ENCODE measurements around the gene GLP2R.

The GLP2R gene

DNA sequence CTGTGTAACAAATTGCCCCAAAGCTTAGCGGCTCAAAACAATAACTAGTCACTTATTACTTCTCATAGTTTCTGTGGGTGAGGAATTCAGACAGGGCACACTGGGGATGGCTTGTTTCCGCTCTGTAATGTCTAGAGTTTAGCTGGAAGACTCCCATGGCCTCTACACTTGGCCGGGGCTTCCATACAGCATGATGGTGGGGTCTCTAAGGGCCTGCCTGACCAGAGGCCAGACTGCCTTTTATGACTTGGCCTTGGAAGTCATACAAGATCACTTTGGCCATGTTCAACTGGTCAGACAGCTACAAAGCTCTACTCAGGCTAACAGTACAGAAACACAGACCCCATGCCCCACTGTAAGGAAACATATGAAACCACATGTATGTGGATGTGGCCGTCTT, 8.2 kb downstream of the GLP2R start:
- H3K4me3 ChIP-seq (ENCODE audit: low read length), result no peak overlapping the region
- TF ChIP-seq, protein P1, sequence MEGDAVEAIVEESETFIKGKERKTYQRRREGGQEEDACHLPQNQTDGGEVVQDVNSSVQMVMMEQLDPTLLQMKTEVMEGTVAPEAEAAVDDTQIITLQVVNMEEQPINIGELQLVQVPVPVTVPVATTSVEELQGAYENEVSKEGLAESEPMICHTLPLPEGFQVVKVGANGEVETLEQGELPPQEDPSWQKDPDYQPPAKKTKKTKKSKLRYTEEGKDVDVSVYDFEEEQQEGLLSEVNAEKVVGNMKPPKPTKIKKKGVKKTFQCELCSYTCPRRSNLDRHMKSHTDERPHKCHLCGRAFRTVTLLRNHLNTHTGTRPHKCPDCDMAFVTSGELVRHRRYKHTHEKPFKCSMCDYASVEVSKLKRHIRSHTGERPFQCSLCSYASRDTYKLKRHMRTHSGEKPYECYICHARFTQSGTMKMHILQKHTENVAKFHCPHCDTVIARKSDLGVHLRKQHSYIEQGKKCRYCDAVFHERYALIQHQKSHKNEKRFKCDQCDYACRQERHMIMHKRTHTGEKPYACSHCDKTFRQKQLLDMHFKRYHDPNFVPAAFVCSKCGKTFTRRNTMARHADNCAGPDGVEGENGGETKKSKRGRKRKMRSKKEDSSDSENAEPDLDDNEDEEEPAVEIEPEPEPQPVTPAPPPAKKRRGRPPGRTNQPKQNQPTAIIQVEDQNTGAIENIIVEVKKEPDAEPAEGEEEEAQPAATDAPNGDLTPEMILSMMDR (conservative IDR thresholded peaks at IDR 0.05; ENCODE audit: low read depth, low read length), result no peak
- no peak for DNase-seq (ENCODE audit: low read depth)

DNA sequence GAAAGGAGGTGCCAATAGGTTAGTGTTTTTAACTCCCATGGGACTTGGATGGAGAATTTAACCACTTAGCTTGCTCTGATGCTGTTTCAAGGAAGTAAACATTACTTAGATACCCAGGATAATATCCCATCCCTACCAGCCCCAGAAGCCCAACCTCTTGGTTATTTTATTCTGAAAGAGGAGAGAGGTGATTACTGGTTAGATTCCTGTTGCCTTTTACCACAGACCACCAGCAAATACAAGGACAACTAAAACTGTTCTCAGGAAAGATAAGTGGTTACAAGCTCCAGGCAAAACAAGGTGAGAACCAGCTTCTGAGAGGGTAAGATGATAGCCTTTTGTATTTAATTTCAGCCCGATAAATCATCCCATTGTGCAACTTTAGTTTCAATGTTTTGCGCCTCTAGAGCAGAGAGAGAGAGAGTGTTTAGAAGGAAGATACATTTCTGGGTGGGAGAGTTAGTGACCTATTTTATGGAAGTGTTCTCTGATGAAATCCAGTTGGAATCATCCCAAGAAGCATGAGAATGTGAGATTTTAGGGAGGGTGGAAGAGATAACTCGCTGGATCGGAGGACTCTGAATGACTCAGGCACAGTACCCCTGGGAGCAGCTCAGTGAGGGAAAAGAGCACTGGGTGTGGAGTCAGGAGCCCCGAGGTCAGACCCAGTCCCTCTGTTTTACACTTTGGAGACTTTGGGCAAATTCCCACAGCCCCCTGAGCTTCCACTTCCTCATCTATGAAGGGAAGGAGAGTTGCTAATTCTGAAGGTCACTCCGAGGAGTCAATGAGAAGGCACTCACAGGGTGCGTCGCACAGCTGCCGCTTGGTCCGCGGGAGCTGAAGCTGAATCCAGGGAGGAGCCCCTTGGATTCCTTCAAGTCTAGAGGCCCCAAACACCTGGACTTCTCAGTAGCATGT, 12.1 kb downstream of the GLP2R start:
- no peak overlapping the region for H3K4me3 ChIP-seq (ENCODE audit: low read length)
- no peak for DNase-seq (ENCODE audit: low read depth)
- TF ChIP-seq, protein P1 (conservative IDR thresholded peaks at IDR 0.05; ENCODE audit: low read depth, low read length), result no peak

DNA sequence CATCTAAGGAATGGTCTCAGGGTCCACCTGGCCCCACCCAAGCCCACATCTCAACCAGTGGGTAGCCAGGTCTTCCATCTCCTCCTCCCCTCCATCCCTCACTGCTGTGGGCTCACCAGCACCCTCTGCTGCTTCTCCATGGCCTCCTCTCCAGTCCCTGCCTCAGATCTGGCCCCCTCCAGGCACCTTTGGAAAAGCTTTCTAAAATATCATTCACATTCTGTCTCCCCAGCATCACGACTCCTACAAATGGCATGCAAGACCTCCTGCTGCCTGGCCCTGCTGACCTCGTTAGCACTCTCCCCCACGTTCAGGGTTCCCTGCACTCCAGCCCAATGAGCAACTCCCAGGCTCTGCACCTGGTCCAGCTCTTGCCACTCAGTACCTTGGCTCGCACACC, 13.7 kb downstream of the GLP2R start:
- DNase-seq (ENCODE audit: low read depth), result no peak
- TF ChIP-seq, protein P1 (conservative IDR thresholded peaks at IDR 0.05; ENCODE audit: low read depth, low read length), result peak; percentile 45
- no peak overlapping the region for H3K4me3 ChIP-seq (ENCODE audit: low read length)

DNA sequence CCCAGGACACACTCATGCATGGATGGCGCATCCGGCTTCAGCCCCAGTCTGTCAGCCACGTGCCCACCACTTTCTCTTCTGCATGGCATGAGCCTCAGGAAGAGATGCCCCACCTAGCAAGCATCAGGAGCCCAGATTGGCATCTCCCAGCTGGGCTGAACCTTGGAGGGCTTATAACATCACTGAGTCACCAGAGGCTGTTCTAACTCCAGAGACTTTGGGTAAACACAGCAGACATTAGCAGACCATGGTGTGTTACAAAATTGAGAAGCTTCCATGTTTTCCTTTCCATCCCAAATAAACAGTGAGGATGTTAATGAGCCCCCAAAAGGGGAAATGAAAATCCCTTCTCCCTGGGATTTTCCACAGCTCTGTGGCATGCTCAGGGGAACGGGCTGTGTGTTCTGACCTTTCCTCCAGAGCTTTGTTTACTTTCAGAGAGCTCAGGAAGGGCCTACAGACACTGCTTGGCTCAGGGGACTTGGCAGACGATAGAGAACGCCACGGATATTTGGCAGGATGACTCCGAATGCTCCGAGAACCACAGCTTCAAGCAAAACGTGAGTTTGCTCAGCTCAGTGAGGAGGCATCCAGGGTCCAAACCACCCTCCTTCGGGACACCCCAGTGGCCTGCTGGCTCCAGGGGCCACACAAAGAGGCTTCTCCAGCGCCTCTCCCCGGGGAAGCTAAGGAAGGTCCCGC, 16.5 kb downstream of the GLP2R start:
- no peak overlapping the region for H3K4me3 ChIP-seq (ENCODE audit: low read length)
- TF ChIP-seq, protein P1 (conservative IDR thresholded peaks at IDR 0.05; ENCODE audit: low read depth, low read length), result no peak
- peak; percentile 39 for DNase-seq (ENCODE audit: low read depth)

DNA sequence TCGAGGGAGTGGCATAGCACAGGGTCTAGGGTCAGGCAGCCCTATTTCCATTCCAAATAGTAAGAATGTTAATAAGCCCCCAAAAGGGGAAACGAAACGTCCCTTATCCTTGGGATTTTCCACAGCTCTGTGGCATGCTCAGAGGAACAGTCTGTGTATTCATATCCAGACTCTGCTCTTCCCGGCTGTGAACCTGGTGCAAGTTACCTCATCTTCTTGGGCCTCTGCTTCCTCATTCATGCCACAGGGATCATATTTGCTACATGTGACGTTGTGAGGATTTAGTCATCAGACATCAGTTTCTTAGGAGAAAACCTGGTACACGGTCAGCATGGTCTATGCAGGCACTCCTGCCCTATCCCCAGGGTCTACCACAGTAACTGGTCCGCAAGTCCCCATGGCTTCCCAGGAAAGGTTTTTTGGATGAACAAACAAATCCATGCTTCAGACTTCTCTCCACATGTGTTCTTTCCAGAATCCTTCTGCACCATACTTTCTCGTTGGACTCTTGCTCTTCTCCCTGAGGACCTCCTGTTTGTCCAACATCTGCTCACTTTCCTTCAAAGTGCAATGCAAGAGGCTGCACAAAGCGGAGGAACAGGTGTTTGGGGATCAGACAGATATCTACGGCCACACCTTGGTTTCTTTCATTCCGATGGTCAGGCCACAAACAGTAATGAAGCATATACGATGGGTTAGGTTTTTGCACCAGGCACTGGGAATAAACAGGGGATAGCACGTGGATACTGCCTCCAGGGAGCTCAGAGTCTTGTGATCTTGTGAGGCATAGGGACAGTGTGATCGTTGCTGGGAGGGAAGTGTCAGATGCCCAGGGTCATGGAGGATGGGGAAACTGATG, 17.7 kb downstream of the GLP2R start:
- DNase-seq (ENCODE audit: low read depth), result no peak
- no peak overlapping the region for H3K4me3 ChIP-seq (ENCODE audit: low read length)
- TF ChIP-seq, protein P1 (conservative IDR thresholded peaks at IDR 0.05; ENCODE audit: low read depth, low read length), result no peak

DNA sequence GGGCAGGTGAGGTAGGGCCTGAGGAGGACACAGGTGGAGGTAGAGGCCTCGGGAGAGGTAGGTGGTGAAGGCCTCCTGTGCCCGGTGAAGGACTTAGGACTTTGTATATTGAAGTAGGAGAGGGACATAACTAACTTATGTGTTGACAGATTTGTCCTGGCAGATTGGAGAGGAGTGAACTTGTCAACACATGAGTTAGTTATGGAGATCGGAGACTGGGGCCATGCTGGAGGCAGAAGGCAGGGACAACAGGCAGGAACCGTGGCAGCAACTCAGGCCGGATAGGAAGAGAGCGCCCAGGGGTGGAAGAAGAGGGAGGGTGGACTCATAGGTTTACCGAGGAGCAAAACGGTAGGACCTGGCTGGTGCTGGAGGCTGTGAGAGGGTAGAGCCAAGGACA, 18.4 kb downstream of the GLP2R start:
- TF ChIP-seq, protein P1 (conservative IDR thresholded peaks at IDR 0.05; ENCODE audit: low read depth, low read length), result no peak
- DNase-seq (ENCODE audit: low read depth), result no peak

More for the DNA sequence above, 18.4 kb downstream of the GLP2R start:
- no peak overlapping the region for H3K4me3 ChIP-seq (ENCODE audit: low read length)
